ENCODE data around the gene TMTC1. TPM values are rescaled to one million over a fixed set of nuclear protein-coding genes. Genes with fewer than 3 reads are reported as not detected.

TMTC1 gene
- total RNA-seq, 1 donor from 2014 or later, result 35.3 TPM

GRCh38 chr12:29726321-29726692, 57.4 kb downstream of the TMTC1 start:
- Mint-ChIP-seq H3K27ac (ENCODE audit: unreplicated experiment) (peak overlapping the region; percentile 88), H3K36me3 (ENCODE audit: unreplicated experiment) (peaks cover 7% of the 10 kb centered on the region), H3K27me3 (ENCODE audit: unreplicated experiment) (no peaks in the 10 kb centered on the region), H3K9me3 (ENCODE audit: unreplicated experiment) (no peaks in the 10 kb centered on the region), H3K4me1 (ENCODE audit: unreplicated experiment) (peaks cover 47% of the 10 kb centered on the region), H3K4me3 (ENCODE audit: unreplicated experiment) (peak overlapping the region; percentile 24)
- DNase-seq (ENCODE audit: extremely low spot score, unreplicated experiment), result no peak
- no peak for TF ChIP-seq CTCF (IDR thresholded peaks at IDR 0.05)

- peak overlapping the region; percentile 24 for H3K4me3 Mint-ChIP-seq (ENCODE audit: unreplicated experiment)
- H3K9me3 Mint-ChIP-seq (ENCODE audit: unreplicated experiment), result no peaks in the 10 kb centered on the region
- peaks cover 42% of the 10 kb centered on the region for H3K4me1 Mint-ChIP-seq (ENCODE audit: unreplicated experiment)
- no peaks in the 10 kb centered on the region for H3K27me3 Mint-ChIP-seq (ENCODE audit: unreplicated experiment)
- no peak for TF ChIP-seq CTCF (IDR thresholded peaks at IDR 0.05)
- peaks cover 9% of the 10 kb centered on the region for H3K36me3 Mint-ChIP-seq (ENCODE audit: unreplicated experiment)
- H3K27ac Mint-ChIP-seq (ENCODE audit: unreplicated experiment), result peak overlapping the region; percentile 88
- DNase-seq (ENCODE audit: extremely low spot score, unreplicated experiment), result peak; percentile 88
These were observed 58.0 kb downstream of the TMTC1 start for GRCh38 chr12:29725587-29726320.

DNA sequence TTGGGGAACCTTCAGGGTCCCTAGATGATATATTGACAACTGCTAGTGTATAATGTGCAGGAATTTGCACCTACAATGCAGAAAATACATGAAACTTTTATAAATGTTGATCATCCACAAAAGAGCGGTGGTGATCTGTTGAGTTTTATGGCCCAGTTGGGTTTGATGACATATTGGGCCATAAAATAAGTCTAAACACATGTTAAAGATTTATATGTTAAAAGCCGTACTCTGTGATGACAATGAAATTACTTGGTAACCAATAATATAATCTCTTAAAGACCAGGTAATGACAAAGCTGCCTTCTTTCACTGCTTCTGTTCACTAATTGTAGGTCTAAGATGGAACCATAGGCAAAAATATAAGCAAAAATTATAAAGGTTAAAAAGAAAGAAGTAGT, 61.6 kb downstream of the TMTC1 start:
- no peak overlapping the region for H3K27ac Mint-ChIP-seq (ENCODE audit: unreplicated experiment)
- H3K36me3 Mint-ChIP-seq (ENCODE audit: unreplicated experiment), result peaks cover 11% of the 10 kb centered on the region
- peaks cover 42% of the 10 kb centered on the region for H3K4me1 Mint-ChIP-seq (ENCODE audit: unreplicated experiment)
- no peak overlapping the region for H3K4me3 Mint-ChIP-seq (ENCODE audit: unreplicated experiment)
- TF ChIP-seq CTCF (IDR thresholded peaks at IDR 0.05), result no peak
- no peaks in the 10 kb centered on the region for H3K9me3 Mint-ChIP-seq (ENCODE audit: unreplicated experiment)
- no peaks in the 10 kb centered on the region for H3K27me3 Mint-ChIP-seq (ENCODE audit: unreplicated experiment)
- DNase-seq (ENCODE audit: extremely low spot score, unreplicated experiment), result no peak

DNA sequence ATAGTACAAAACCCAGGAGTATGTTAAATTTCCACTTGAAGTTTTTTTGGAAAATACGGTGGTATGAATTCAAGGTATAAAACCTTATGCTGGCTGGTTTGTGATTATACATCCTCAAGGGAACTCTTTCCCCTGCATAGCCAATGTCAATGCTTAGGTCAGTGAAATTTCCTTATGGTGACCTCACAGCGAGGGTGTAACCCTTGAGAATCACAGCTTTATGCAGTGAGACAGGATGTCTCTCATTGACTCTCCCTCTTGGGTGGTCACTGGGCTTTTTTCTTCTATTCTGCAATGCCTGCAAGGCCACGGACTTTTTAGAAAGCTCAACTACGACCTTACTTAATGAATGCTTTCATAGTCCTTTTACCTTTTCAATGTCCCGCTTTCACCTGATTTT, 64.4 kb downstream of the TMTC1 start:
- no peaks in the 10 kb centered on the region for H3K9me3 Mint-ChIP-seq (ENCODE audit: unreplicated experiment)
- no peak for DNase-seq (ENCODE audit: extremely low spot score, unreplicated experiment)
- no peak overlapping the region for H3K4me3 Mint-ChIP-seq (ENCODE audit: unreplicated experiment)
- no peak for TF ChIP-seq CTCF (IDR thresholded peaks at IDR 0.05)
- no peak overlapping the region for H3K27ac Mint-ChIP-seq (ENCODE audit: unreplicated experiment)
- H3K36me3 Mint-ChIP-seq (ENCODE audit: unreplicated experiment), result peaks cover 12% of the 10 kb centered on the region
- no peaks in the 10 kb centered on the region for H3K27me3 Mint-ChIP-seq (ENCODE audit: unreplicated experiment)
- peaks cover 28% of the 10 kb centered on the region for H3K4me1 Mint-ChIP-seq (ENCODE audit: unreplicated experiment)

- TF ChIP-seq CTCF (IDR thresholded peaks at IDR 0.05), result no peak
- Mint-ChIP-seq H3K27me3 (ENCODE audit: unreplicated experiment) (no peaks in the 10 kb centered on the region), H3K36me3 (ENCODE audit: unreplicated experiment) (peaks cover 12% of the 10 kb centered on the region), H3K4me3 (ENCODE audit: unreplicated experiment) (no peak overlapping the region), H3K9me3 (ENCODE audit: unreplicated experiment) (no peaks in the 10 kb centered on the region), H3K4me1 (ENCODE audit: unreplicated experiment) (peaks cover 39% of the 10 kb centered on the region), H3K27ac (ENCODE audit: unreplicated experiment) (no peak overlapping the region)
- DNase-seq (ENCODE audit: extremely low spot score, unreplicated experiment), result no peak
These were observed 66.1 kb downstream of the TMTC1 start for GRCh38 chr12:29717540-29718100.

Data from osteocyte (in vitro differentiated cells).